Activated naive CD8-positive, alpha-beta T cell (primary cell): Measurements from ENCODE around the gene PDGFA.

Experiments used
- H3K27ac Mint-ChIP-seq: one replicate; pipeline ENCODE4 v1.8.0; 2021; ENCODE audit warnings: mixed read lengths
- H3K27me3 Mint-ChIP-seq: one replicate; pipeline ENCODE4 v1.8.0; 2021; ENCODE audit warnings: mixed read lengths
- H3K36me3 Mint-ChIP-seq: one replicate; pipeline ENCODE4 v1.8.0; 2021; ENCODE audit warnings: mixed read lengths
- H3K4me1 Mint-ChIP-seq: one replicate; pipeline ENCODE4 v1.8.0; 2021; ENCODE audit warnings: low read depth, mixed read lengths
- H3K4me3 Mint-ChIP-seq: one replicate; pipeline ENCODE4 v1.8.0; 2021; ENCODE audit warnings: mild to moderate bottlenecking, mixed read lengths
- H3K9me3 Mint-ChIP-seq: one replicate; pipeline ENCODE4 v1.8.0; 2021; ENCODE audit warnings: low read depth, mixed read lengths

The PDGFA gene

DNA sequence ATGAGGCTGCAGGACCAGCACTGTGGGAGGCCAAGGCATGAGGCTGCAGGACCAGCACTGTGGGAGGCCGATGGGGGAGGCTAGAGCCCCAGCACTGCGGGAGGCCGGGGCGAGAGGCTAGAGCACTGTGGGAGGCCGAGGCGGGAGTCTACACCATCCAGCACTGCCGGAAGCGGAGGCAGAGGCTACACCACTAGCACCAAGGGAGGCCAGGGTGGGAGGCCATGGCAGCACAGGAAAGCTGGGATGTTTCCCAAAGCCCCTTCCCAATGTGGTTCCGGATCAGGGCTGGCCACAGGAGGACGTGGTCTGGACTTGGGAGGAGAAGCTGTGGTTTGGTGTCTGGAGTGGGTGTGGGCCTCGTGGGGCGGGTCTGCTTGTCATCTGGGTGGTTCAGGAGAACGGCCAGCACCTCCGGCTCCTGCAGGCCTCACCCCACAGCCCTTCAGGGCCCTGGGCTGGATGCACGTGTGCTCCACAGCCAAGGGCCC is 43.6 kb downstream of the PDGFA start:
- H3K27ac Mint-ChIP-seq: no peak overlapping the region
- no peaks in the 10 kb centered on the region for H3K9me3 Mint-ChIP-seq
- H3K4me3 Mint-ChIP-seq: no peak overlapping the region

GRCh38 chr7:475425-475728 is 44.3 kb downstream of the PDGFA start:
- H3K4me1 Mint-ChIP-seq: peaks cover 4% of the 10 kb centered on the region
- H3K27ac Mint-ChIP-seq: no peak overlapping the region
- no peaks in the 10 kb centered on the region for H3K27me3 Mint-ChIP-seq
- no peak overlapping the region for H3K4me3 Mint-ChIP-seq
- H3K36me3 Mint-ChIP-seq: no peaks in the 10 kb centered on the region
- H3K9me3 Mint-ChIP-seq: no peaks in the 10 kb centered on the region

More for the DNA sequence above, 43.6 kb downstream of the PDGFA start:
- H3K27me3 Mint-ChIP-seq: no peaks in the 10 kb centered on the region
- no peaks in the 10 kb centered on the region for H3K36me3 Mint-ChIP-seq
- H3K4me1 Mint-ChIP-seq: peaks cover 4% of the 10 kb centered on the region

DNA sequence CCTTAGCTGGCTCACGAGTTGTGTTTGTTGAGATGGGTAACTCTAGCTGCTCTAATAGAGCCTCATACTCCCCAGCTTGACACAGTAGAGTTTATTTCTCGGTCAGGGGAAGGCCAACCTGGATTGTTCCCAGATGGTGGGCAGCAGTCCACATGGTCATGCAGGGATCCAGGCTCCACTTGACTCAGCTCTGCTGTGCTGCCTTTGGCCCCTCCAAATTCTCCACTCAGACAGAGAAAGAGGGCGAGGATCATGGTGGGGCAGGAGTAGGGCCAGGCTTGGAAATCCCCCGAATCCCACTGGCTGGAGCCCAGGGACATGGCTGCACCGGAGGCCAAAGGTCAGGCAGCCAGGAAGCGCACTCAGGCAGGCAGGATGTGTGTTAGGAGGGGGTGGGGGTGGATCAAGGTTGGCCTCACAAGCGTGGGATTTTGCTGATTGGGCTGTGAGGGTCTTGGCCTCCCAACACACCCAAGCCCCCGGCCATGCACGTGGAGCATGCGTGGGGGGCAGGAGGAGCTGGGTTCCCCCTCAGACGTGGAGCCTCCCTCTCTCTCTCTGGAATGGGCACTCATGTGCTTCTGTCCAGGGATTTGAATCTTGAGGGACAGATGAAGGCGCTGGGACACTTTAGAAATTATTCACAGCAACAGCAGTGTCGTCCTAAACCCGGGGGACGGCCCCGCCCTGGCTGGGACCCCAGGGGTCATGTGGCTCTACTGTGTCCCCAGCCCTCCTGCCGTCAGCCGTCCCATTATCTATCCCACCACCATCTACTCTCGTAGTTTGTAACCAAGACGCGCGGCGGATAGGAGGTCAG is 44.8 kb downstream of the PDGFA start:
- Mint-ChIP-seq H3K4me3 (no peak overlapping the region), H3K36me3 (no peaks in the 10 kb centered on the region), H3K4me1 (peaks cover 4% of the 10 kb centered on the region), H3K27me3 (no peaks in the 10 kb centered on the region), H3K27ac (no peak overlapping the region), H3K9me3 (no peaks in the 10 kb centered on the region)

GRCh38 chr7:473870-474604 is 45.6 kb downstream of the PDGFA start:
- Mint-ChIP-seq H3K36me3 (no peaks in the 10 kb centered on the region), H3K27me3 (no peaks in the 10 kb centered on the region), H3K4me3 (no peak overlapping the region), H3K9me3 (no peaks in the 10 kb centered on the region), H3K27ac (no peak overlapping the region), H3K4me1 (peaks cover 4% of the 10 kb centered on the region)

- Mint-ChIP-seq H3K36me3 (no peaks in the 10 kb centered on the region), H3K9me3 (no peaks in the 10 kb centered on the region), H3K4me1 (peaks cover 6% of the 10 kb centered on the region), H3K4me3 (no peak overlapping the region), H3K27ac (no peak overlapping the region), H3K27me3 (no peaks in the 10 kb centered on the region)
These were observed 46.4 kb downstream of the PDGFA start for GRCh38 chr7:473211-473734.

- no peak overlapping the region for H3K27ac Mint-ChIP-seq
- H3K4me1 Mint-ChIP-seq: peaks cover 6% of the 10 kb centered on the region
- H3K27me3 Mint-ChIP-seq: no peaks in the 10 kb centered on the region
- no peaks in the 10 kb centered on the region for H3K36me3 Mint-ChIP-seq
- no peaks in the 10 kb centered on the region for H3K9me3 Mint-ChIP-seq
- H3K4me3 Mint-ChIP-seq: no peak overlapping the region
These were observed 47.0 kb downstream of the PDGFA start for GRCh38 chr7:472640-472957.

DNA sequence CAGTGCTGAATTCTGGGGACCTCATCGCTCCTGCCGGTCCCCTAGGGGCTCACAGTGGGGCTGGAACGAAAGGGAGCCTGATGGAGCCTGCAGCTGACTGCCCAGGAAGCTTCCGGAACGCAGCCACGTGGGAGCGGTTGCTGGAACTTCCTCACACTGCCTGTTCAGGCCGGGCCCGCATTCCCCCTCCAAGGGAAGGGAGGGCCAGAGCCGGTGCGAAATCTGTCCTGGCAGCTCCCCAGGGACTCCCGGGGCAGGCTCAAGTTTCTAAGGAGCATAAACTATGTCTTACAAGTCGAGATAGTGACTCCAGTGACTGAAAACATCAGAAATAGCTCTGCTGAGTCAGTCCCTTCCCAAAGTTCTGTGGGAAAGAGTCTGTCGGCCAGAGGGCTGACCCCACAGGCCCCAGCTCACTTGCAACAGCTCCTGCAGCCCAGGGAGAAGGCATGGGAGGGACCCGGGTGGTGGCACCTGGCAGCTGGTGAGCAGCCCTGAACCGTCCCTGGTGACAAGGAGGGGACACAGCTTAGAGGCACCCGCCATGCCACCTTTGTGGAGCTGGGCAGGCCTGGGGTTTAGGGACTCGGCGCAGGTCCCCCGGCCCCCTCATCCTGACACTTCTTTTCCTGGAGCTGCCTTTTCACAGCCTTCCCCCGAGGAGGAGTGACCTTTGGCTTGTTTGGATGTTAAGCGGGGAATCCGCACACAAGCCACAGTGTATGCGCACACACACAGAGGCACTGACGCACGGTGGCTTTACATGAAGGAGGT is 47.6 kb downstream of the PDGFA start:
- H3K36me3 Mint-ChIP-seq: no peaks in the 10 kb centered on the region
- no peaks in the 10 kb centered on the region for H3K9me3 Mint-ChIP-seq
- H3K27me3 Mint-ChIP-seq: no peaks in the 10 kb centered on the region
- H3K4me1 Mint-ChIP-seq: peaks cover 6% of the 10 kb centered on the region
- H3K27ac Mint-ChIP-seq: no peak overlapping the region
- no peak overlapping the region for H3K4me3 Mint-ChIP-seq

DNA sequence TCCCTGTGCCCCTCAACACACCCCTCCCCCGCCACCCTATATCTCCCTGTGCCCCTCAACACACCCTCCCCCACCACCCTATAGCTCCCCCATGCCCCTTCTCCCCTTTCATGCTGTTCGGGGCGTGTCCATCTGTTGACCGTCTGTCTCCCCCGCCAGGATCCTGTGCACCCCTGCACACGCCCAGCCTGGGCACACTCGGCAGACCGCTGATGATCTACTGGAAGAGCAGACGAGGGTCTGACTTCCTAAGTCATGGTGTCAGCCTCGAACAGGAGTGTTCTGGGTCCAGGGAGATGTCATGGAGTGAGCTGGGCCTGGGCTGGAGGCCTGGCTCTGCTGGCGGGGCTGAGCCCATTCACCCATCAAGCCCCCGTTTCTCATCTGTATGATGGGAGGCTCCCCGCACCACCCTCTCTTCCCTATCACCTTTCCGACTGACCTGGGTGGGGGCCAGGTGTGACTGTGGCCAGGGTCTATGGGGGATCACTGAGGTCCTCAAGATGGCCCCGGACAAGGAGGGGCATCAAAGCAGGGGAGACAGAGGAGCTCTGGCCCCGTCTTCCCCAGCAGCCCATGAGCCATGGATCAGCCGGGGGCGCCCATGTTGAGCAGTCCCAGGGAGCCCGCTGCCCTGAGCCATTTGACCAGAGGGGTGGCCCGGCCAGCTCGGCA is 48.3 kb downstream of the PDGFA start:
- Mint-ChIP-seq H3K27me3 (no peaks in the 10 kb centered on the region), H3K4me3 (no peak overlapping the region), H3K9me3 (no peaks in the 10 kb centered on the region), H3K4me1 (peaks cover 6% of the 10 kb centered on the region), H3K27ac (no peak overlapping the region), H3K36me3 (no peaks in the 10 kb centered on the region)

- Mint-ChIP-seq H3K4me3 (no peak overlapping the region), H3K27me3 (no peaks in the 10 kb centered on the region), H3K36me3 (no peaks in the 10 kb centered on the region), H3K9me3 (no peaks in the 10 kb centered on the region), H3K27ac (no peak overlapping the region), H3K4me1 (peaks cover 6% of the 10 kb centered on the region)
These were observed 50.1 kb downstream of the PDGFA start for GRCh38 chr7:469563-469961.

DNA sequence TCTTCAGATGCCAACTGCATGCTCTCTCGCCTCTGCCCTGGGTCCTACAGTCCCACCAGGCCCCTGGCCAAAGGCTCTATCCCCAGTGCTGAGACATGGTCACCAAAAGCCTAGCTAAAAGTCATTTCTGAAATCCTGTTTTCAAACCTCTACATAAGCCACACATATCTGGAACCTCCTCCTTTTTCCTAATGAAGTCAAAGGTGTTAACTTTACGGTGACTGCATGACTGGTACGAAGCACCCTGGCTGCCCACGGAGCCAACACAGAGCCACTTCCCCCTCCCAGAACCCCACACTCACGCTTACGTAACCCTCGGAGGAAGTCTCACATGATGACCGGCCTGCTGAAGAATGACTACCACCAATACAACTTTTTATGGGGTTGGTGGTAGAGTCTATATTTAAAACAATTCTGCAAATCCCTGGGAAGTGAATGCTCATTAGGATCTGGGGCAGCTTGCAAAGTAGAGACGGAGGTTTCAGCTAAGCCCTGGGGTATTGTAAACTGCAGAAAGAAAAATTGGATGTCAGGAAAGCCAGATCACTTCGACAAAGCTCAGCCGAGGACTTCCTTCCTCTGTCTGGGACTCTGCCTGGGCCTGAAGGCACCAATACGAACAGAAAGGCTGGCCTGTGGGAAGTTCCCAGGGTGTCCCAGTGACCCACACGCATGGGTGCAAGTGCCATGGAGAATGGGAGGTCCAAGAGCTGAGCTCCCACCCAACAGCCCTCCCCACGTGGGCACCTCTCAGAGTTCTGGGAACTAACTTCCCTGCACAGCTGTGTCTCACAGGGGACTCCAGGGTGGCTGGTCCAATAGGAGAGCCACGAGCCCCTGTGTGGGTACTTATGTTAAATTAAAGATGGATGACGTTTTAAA is 50.7 kb downstream of the PDGFA start:
- no peaks in the 10 kb centered on the region for H3K36me3 Mint-ChIP-seq
- no peaks in the 10 kb centered on the region for H3K27me3 Mint-ChIP-seq
- H3K4me1 Mint-ChIP-seq: peaks cover 6% of the 10 kb centered on the region
- no peak overlapping the region for H3K27ac Mint-ChIP-seq
- no peaks in the 10 kb centered on the region for H3K9me3 Mint-ChIP-seq
- no peak overlapping the region for H3K4me3 Mint-ChIP-seq

DNA sequence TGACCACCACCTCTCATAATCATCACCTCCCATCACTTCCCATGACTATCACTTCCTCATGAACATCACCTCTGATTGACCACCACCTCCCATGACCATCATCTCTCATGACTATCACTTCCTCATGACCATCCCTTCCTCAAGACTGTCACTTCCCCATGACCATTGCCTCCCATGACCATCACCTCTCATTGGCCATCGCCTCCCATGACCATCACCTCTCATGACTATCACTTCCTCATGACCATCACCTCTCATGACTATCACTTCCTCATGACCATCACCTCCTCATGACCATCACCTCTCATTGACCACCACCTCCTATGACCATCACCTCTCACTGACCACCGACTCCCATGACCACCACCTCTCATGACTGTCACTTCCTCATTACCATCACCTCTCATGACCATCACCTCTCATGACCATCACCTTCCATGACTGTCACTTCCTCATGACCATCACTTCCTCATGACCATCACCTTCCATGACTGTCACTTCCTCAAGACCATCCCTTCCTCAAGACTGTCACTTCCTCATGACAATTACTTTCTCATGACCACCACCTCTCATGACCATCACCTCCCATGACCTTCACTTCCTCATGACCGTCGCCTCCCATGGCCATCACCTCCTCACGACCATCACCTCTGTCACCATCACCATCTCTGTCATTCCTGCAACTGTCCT is 51.6 kb downstream of the PDGFA start:
- H3K9me3 Mint-ChIP-seq: no peaks in the 10 kb centered on the region
- no peak overlapping the region for H3K27ac Mint-ChIP-seq
- no peaks in the 10 kb centered on the region for H3K27me3 Mint-ChIP-seq
- H3K36me3 Mint-ChIP-seq: no peaks in the 10 kb centered on the region
- no peak overlapping the region for H3K4me3 Mint-ChIP-seq
- H3K4me1 Mint-ChIP-seq: peaks cover 6% of the 10 kb centered on the region

DNA sequence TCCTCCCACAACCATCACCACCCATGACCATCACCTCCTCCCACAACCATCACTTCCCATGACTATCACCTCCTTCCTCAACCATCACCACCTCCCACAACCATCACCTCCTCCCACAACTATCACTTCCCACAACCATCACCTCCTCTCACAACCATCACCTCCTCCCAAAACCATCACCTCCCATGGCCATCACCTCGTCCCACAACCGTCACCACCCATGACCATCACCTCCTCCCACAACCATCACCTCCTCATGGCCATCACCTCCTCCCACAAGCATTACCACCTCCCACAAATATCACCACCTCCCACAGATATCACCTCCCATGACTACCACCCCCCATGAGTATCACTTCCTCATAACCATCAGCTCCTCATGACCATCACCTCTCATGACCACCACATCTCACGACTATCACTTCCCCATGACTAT is 52.2 kb downstream of the PDGFA start:
- no peak overlapping the region for H3K27ac Mint-ChIP-seq
- no peak overlapping the region for H3K4me3 Mint-ChIP-seq
- no peaks in the 10 kb centered on the region for H3K27me3 Mint-ChIP-seq
- H3K36me3 Mint-ChIP-seq: no peaks in the 10 kb centered on the region
- H3K4me1 Mint-ChIP-seq: peaks cover 3% of the 10 kb centered on the region
- H3K9me3 Mint-ChIP-seq: no peaks in the 10 kb centered on the region

GRCh38 chr7:466465-467191 is 53.0 kb downstream of the PDGFA start:
- H3K27me3 Mint-ChIP-seq: no peaks in the 10 kb centered on the region
- no peaks in the 10 kb centered on the region for H3K36me3 Mint-ChIP-seq
- H3K27ac Mint-ChIP-seq: no peak overlapping the region
- H3K9me3 Mint-ChIP-seq: no peaks in the 10 kb centered on the region
- H3K4me1 Mint-ChIP-seq: peaks cover 2% of the 10 kb centered on the region
- no peak overlapping the region for H3K4me3 Mint-ChIP-seq
